GM12878 (cell line): Measurements from ENCODE around the gene IFRD2. TPM values are rescaled to one million over a fixed set of nuclear protein-coding genes. Genes with fewer than 3 reads are reported as not detected.

Source experiments
- ATAC-seq: fragments of 200-7000 bp; cut with Tn5 transposase; 3 replicates; pipeline ENCODE4 v1.9.1; 2020; ENCODE audit warnings: mild to moderate bottlenecking, moderate library complexity
- BruUV-seq: library from RNA; stranded (reverse); fragments of 400-500 nt; replicated peaks from 2 replicates; lab custom pipeline; 2021; lab: Mats Ljungman, UMichigan
- CTCF ChIA-PET: fragments of 300-600 bp; sonication (Branson Sonifier 250); formaldehyde crosslinking; extraction: SDS; loops from one replicate; lab custom pipeline; 2021; ENCODE audit warnings: inconsistent platforms; lab: Yijun Ruan, JAX
- POLR2A ChIA-PET: fragments of 350-600 bp; formaldehyde crosslinking; extraction: SDS; loops from one replicate; lab custom pipeline; 2021; ENCODE audit warnings: inconsistent platforms; lab: Charles Lee
- RAD21 ChIA-PET: fragments of 300-600 bp; sonication (Branson Sonifier 250); formaldehyde crosslinking; loops from one replicate; lab custom pipeline; 2023; ENCODE audit warnings: antibody characterized with exemption; ENCODE audit not compliant: unreplicated experiment; lab: Charles Lee
- SMC1A ChIA-PET: fragments of 300-600 bp; sonication (Branson Sonifier 250); formaldehyde crosslinking; loops from one replicate; lab custom pipeline; 2023; ENCODE audit not compliant: unreplicated experiment, uncharacterized antibody; lab: Charles Lee
- DNase-seq: peaks from one replicate; pipeline ENCODE4 v3.0.0-alpha.2; 2011; ENCODE audit warnings: low read depth, low spot score
- FAIRE-seq: peaks from 3 replicates; lab custom pipeline; 2011; peaks lifted over from hg19 to GRCh38; lab: Jason Lieb, UNC
- H2AFZ ChIP-seq: 2 replicates; pipeline ENCODE4 v1.6.0; 2011; ENCODE audit warnings: low read depth, low read length, control low read depth; ENCODE audit not compliant: control insufficient read depth
- H3K27ac ChIP-seq: 2 replicates; pipeline ENCODE4 v1.5.1; 2011; ENCODE audit warnings: control low read depth; ENCODE audit not compliant: control insufficient read depth, insufficient read depth
- H3K27me3 ChIP-seq, 2 experiments: replicated peaks in 1 of 2; 2 replicates each; pipeline versions ENCODE4 v1.6.0 to v1.6.1; 2011; ENCODE audit warnings: low read length in 1 of 2; ENCODE audit not compliant: control insufficient read depth in 2 of 2, insufficient read depth in 2 of 2
- H3K36me3 ChIP-seq, 2 experiments: 2 replicates each; pipeline ENCODE4 v1.5.1; 2011; ENCODE audit warnings: low read length in 1 of 2; ENCODE audit not compliant: control insufficient read depth in 2 of 2, insufficient read depth in 2 of 2
- H3K4me1 ChIP-seq: 2 replicates; pipeline ENCODE4 v1.6.1; 2011; ENCODE audit warnings: mild to moderate bottlenecking, low read length, moderate library complexity, mixed read lengths; ENCODE audit not compliant: control insufficient read depth, insufficient read depth
- H3K4me2 ChIP-seq: 2 replicates; pipeline ENCODE4 v1.6.0; 2011; ENCODE audit warnings: control low read depth; ENCODE audit not compliant: control insufficient read depth, insufficient read depth
- H3K4me3 ChIP-seq: fragments of 200-600 bp; sonication (generic); 2 replicates; pipeline ENCODE4 v1.5.1; 2016
- H3K79me2 ChIP-seq: 2 replicates; pipeline ENCODE4 v1.6.0; 2011; ENCODE audit warnings: low read length; ENCODE audit not compliant: control insufficient read depth, insufficient read depth
- H3K9ac ChIP-seq: 2 replicates; pipeline ENCODE4 v1.8.0; 2011; ENCODE audit warnings: low read length, control low read depth, mixed read lengths; ENCODE audit not compliant: control insufficient read depth, insufficient read depth
- H3K9me3 ChIP-seq: replicated peaks from 3 replicates; pipeline ENCODE4 v1.5.1; 2011; ENCODE audit warnings: mild to moderate bottlenecking, low read length; ENCODE audit not compliant: control insufficient read depth, insufficient read depth
- H4K20me1 ChIP-seq: 2 replicates; pipeline ENCODE4 v1.6.0; 2011; ENCODE audit not compliant: control insufficient read depth, insufficient read depth
- BCL11A ChIP-seq: IDR thresholded peaks from 2 replicates; pipeline ENCODE4 v1.6.1; 2011; ENCODE audit warnings: low read depth, low read length
- CBX3 ChIP-seq: fragments of 200-600 bp; sonication (generic); IDR thresholded peaks from 2 replicates; pipeline ENCODE4 v1.6.1; 2016; ENCODE audit warnings: low read depth, borderline replicate concordance
- HDAC6 ChIP-seq: fragments of 200-600 bp; sonication (generic); IDR thresholded peaks from one replicate; pipeline ENCODE4 v1.8.0; 2017; ENCODE audit warnings: antibody characterized with exemption; ENCODE audit not compliant: unreplicated experiment
- NFIC ChIP-seq: IDR thresholded peaks from 2 replicates; pipeline ENCODE4 v1.6.1; 2012; ENCODE audit warnings: low read depth, mild to moderate bottlenecking, inconsistent platforms, low read length, moderate library complexity
- WGBS: methylation state at CpG from one replicate; pipeline ENCODE4 v1.1.6; 2016; ENCODE audit warnings: low lambda C conversion rate; ENCODE audit not compliant: insufficient replicate concordance, insufficient coverage; ENCODE audit errors: missing lambda C conversion rate; 5-methylcytosine and 5-hydroxymethylcytosine counted together
- in situ Hi-C: fragments of 300-500 bp; cut with MboI; formaldehyde crosslinking; loops from 9 replicates; pipeline ENCODE4 v1.14.3; 2018; ENCODE audit warnings: mixed read lengths
- intact Hi-C: fragments of 100-400 bp; cut with micrococcal nuclease; formaldehyde crosslinking; loops from one replicate; pipeline ENCODE4 v1.14.2; 2022; ENCODE audit not compliant: unreplicated experiment
- polyA plus RNA-seq, 11 experiments: library from polyadenylated mRNA; depleted of rRNA in 4 of 11; unstranded in 6 of 11; stranded (reverse) in 5 of 11; fragments of >200 nt; fragmentation: Nextera tagmentation in 4 of 11; fragmentation: Illumina TruSeq in 1 of 11; extraction: Ambion mirVana in 4 of 11; extraction: Trizol in 1 of 11; gene quantifications; 1 replicate in 1 of 11; 2 replicates in 10 of 11; pipeline versions ENCODE4 v1.2.1 to v1.2.3, GENCODE V29; 2011 to 2016; ENCODE audit warnings: inconsistent platforms in 2 of 11, missing spikeins in 2 of 11, low read depth in 1 of 11
- total RNA-seq, 4 experiments: library from RNA; depleted of rRNA in 3 of 4; stranded (reverse); fragments of >200 nt in 3 of 4; fragmentation: Illumina TruSeq in 1 of 4; extraction: Trizol in 1 of 4; gene quantifications; 2 replicates each; pipeline versions ENCODE4 v1.2.1 to v1.2.3, GENCODE V29; 2013 to 2021
- TF ChIP-seq, protein P1 (sequence below): fragments of 450-650 bp; formaldehyde crosslinking; IDR thresholded peaks from 2 replicates; pipeline ENCODE4 v1.5.0; 2022; ENCODE audit warnings: mild to moderate bottlenecking, missing genetic modification characterization

IFRD2 gene
- total and polyA plus RNA-seq, 10 of the 15 experiments (the other 5 are each of a cell fraction or from before 2014, with no cell fraction given), result 19.1 to 153 (median 80.3) TPM

DNA sequence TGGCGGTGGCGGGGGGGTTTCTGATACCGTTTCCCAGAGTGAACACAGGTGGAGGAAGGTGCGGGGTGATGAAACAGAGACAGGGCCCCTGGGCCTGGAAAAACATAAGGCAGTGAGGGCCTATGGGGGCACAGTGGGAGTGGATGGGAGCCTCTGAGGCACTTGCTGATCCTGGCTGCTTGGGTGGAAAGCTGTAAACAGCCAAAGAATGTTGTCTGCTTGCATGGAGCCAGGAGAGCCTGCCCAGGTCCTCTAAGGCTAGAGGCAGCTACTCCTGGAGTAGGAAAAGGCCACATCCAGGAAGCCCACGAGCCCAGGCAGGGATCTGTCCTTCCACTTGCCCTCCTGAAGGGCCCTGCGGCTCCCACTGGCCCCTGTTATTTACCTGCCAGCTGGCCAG lies 26.2 kb downstream of the IFRD2 start:
- CTCF ChIA-PET, result interaction anchor here (1.9 kb wide), 1 partner anchor 39 kb away, joined by 6 read pairs; no protein-coding TSS in a partner anchor
- Histone ChIP-seq H3K9me3 (no peaks in the 10 kb centered on the region), H4K20me1 (no peaks in the 10 kb centered on the region), H3K79me2 (no peaks in the 10 kb centered on the region), H3K9ac (no peak overlapping the region), H3K4me3 (no peak overlapping the region)
- FAIRE-seq (no peak), ATAC-seq (no peak)
- TF ChIP-seq NFIC (no peak), BCL11A (no peak), HDAC6 (no peak), CBX3 (no peak)
- TF ChIP-seq, protein P1, sequence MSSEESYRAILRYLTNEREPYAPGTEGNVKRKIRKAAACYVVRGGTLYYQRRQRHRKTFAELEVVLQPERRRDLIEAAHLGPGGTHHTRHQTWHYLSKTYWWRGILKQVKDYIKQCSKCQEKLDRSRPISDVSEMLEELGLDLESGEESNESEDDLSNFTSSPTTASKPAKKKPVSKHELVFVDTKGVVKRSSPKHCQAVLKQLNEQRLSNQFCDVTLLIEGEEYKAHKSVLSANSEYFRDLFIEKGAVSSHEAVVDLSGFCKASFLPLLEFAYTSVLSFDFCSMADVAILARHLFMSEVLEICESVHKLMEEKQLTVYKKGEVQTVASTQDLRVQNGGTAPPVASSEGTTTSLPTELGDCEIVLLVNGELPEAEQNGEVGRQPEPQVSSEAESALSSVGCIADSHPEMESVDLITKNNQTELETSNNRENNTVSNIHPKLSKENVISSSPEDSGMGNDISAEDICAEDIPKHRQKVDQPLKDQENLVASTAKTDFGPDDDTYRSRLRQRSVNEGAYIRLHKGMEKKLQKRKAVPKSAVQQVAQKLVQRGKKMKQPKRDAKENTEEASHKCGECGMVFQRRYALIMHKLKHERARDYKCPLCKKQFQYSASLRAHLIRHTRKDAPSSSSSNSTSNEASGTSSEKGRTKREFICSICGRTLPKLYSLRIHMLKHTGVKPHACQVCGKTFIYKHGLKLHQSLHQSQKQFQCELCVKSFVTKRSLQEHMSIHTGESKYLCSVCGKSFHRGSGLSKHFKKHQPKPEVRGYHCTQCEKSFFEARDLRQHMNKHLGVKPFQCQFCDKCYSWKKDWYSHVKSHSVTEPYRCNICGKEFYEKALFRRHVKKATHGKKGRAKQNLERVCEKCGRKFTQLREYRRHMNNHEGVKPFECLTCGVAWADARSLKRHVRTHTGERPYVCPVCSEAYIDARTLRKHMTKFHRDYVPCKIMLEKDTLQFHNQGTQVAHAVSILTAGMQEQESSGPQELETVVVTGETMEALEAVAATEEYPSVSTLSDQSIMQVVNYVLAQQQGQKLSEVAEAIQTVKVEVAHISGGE, result no peak
- TF ChIP-seq, all 136 proteins: peak for 0
- SMC1A ChIA-PET, result no interaction called here
- H3K4me1 ChIP-seq, result peaks cover 1% of the 10 kb centered on the region
- no peak for DNase-seq
- in situ Hi-C loops, result no loop called here
- RAD21 ChIA-PET, result no interaction called here
- no peak overlapping the region for H3K4me2 ChIP-seq
- 36% methylated on average over 6 of the region's 6 CpGs for WGBS
- H3K27me3 ChIP-seq, result peaks cover 0 to 4% of the 10 kb centered on the region in 2 experiments; a peak in 1 of 4 replicates
- intact Hi-C loops, result no loop called here
- POLR2A ChIA-PET, result no interaction called here
- H3K36me3 ChIP-seq, result no peaks in the 10 kb centered on the region
- no peak overlapping the region for H2AFZ ChIP-seq
- no peak overlapping the region for H3K27ac ChIP-seq
- no TSS peak for BruUV-seq
